ENCODE results near the gene ITGAV. TPM values are rescaled to one million over a fixed set of nuclear protein-coding genes. Genes with fewer than 3 reads are reported as not detected.
A peak's percentile ranks its signal among the peaks of the same experiment; 100 is the strongest.

ITGAV gene
- total RNA-seq, 1 experiment from 2014 or later = 26.9 TPM

DNA sequence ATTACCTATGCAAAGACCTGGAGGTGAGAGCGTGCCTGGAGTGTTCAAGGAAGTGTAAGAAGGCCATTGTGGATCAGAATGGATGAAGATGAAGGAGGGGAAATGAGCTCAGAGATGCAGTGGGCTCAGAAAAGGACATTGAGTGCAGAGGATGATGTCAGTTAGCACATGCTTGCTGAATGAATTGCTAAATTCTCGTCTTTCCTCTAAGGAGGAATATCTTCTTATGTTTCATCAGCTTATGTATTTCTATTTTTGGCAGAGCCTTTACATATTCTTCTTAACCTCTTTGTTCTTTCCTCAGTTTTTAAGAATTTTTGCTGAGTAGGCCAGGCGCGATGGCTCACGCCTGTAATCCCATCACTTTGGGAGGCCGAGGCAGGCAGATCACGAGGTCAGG is 134.9 kb downstream of the ITGAV start:
- Mint-ChIP-seq H3K9me3 (peaks cover 0 to 2% of the 10 kb centered on the region in 2 experiments; a peak in 3 of 5 replicates), H3K27ac (peak overlapping the region in 1 of 3 experiments; percentile 71; a peak in 3 of 7 replicates), H3K4me3 (no peak overlapping the region), H3K27me3 (ENCODE audit: low read depth) (no peaks in the 10 kb centered on the region), H3K36me3 (ENCODE audit: insufficient read depth in 1 of 3, low read depth in 3 of 3) (peaks cover 0 to 10% (median 3%) of the 10 kb centered on the region in 3 experiments; a peak in 5 of 7 replicates), H3K4me1 (peaks cover 4 to 15% of the 10 kb centered on the region in 2 experiments)
- Histone ChIP-seq H2BK12ac (ENCODE audit: insufficient read length, low read depth, low read length) (no peak overlapping the region), H2BK120ac (ENCODE audit: low read depth, low read length, poor library complexity, severe bottlenecking) (no peak overlapping the region), H3K23me2 (ENCODE audit: insufficient read length, low read depth, low read length, poor library complexity, severe bottlenecking) (no peaks in the 10 kb centered on the region), H3K23ac (ENCODE audit: insufficient read length, low read depth, low read length) (no peak overlapping the region), H2AFZ (ENCODE audit: low read length) (no peak overlapping the region), H3K56ac (ENCODE audit: insufficient read length, low read depth, low read length) (no peak overlapping the region), H3K18ac (ENCODE audit: insufficient read length, low read depth, low read length) (no peak overlapping the region), H2BK20ac (ENCODE audit: low read depth, low read length, poor library complexity, severe bottlenecking) (no peak overlapping the region), H3K14ac (ENCODE audit: insufficient read depth, low read length) (no peak overlapping the region), H3K27ac (ENCODE audit: insufficient read length, low read depth, low read length) (no peak overlapping the region), H4K8ac (replicated peaks; ENCODE audit: insufficient read length, low read depth, low read length) (no peak overlapping the region), H3K9me3 (ENCODE audit: control insufficient read depth, low read depth, low read length) (no peaks in the 10 kb centered on the region), H3K4me2 (ENCODE audit: insufficient read depth, insufficient read length, low read length) (no peak overlapping the region), H3K79me2 (ENCODE audit: insufficient read depth, low read length) (no peaks in the 10 kb centered on the region), H3K27me3 (ENCODE audit: insufficient read depth, low read length) (no peaks in the 10 kb centered on the region), H4K5ac (ENCODE audit: insufficient read length, low read depth, low read length) (no peak overlapping the region), H3T11ph (ENCODE audit: low read length) (no peak overlapping the region), H2AK5ac (ENCODE audit: insufficient read length, low read length) (no peak overlapping the region), H2BK15ac (ENCODE audit: low read depth, low read length) (no peak overlapping the region), H4K91ac (ENCODE audit: insufficient read length, low read depth, low read length) (no peak overlapping the region), H3K4ac (ENCODE audit: low read depth, low read length) (no peak overlapping the region), H3K9ac (ENCODE audit: extremely low read depth, insufficient read length, low read length) (no peak overlapping the region), H3K4me1 (ENCODE audit: insufficient read depth, low read length) (peaks cover 4% of the 10 kb centered on the region; the same call in 1 of the 2 replicates), H4K20me1 (ENCODE audit: control insufficient read depth, insufficient read depth, insufficient read length) (no peaks in the 10 kb centered on the region), H2BK5ac (ENCODE audit: insufficient read length, low read length) (no peak overlapping the region), H3K79me1 (ENCODE audit: insufficient read depth, low read depth, low read length, poor library complexity, severe bottlenecking) (no peaks in the 10 kb centered on the region)
- no peak for DNase-seq
- TF ChIP-seq, protein P1, sequence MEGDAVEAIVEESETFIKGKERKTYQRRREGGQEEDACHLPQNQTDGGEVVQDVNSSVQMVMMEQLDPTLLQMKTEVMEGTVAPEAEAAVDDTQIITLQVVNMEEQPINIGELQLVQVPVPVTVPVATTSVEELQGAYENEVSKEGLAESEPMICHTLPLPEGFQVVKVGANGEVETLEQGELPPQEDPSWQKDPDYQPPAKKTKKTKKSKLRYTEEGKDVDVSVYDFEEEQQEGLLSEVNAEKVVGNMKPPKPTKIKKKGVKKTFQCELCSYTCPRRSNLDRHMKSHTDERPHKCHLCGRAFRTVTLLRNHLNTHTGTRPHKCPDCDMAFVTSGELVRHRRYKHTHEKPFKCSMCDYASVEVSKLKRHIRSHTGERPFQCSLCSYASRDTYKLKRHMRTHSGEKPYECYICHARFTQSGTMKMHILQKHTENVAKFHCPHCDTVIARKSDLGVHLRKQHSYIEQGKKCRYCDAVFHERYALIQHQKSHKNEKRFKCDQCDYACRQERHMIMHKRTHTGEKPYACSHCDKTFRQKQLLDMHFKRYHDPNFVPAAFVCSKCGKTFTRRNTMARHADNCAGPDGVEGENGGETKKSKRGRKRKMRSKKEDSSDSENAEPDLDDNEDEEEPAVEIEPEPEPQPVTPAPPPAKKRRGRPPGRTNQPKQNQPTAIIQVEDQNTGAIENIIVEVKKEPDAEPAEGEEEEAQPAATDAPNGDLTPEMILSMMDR (conservative IDR thresholded peaks at IDR 0.05) = no peak
- no CpG with 5 or more reads among the region's 7 CpGs for WGBS (ENCODE audit: extremely low coverage, insufficient read length, low lambda C conversion rate)
